Chondrocyte (in vitro differentiated cells): Measurements from ENCODE around the gene NHEJ1. TPM values are rescaled to one million over a fixed set of nuclear protein-coding genes. Genes with fewer than 3 reads are reported as not detected.
"Not testable (repeated sequence)": the region's sequence is repeated elsewhere in the genome, so short reads cannot be mapped to it uniquely, and the experiment has no call there.

Source experiments
- DNase-seq: peaks from one replicate; pipeline ENCODE4 v3.0.0; 2021; ENCODE audit warnings: mixed read lengths, low spot score
- H3K27ac Mint-ChIP-seq: one replicate; pipeline ENCODE4 v1.8.0; 2021; ENCODE audit warnings: mild to moderate bottlenecking, moderate library complexity, mixed read lengths; ENCODE audit not compliant: unreplicated experiment
- H3K27me3 Mint-ChIP-seq: 2 replicates; pipeline ENCODE4 v1.8.0; 2021; ENCODE audit warnings: low read depth, mixed read lengths
- H3K36me3 Mint-ChIP-seq: 2 replicates; pipeline ENCODE4 v1.8.0; 2021; ENCODE audit warnings: low read depth, mixed read lengths
- H3K4me1 Mint-ChIP-seq: 2 replicates; pipeline ENCODE4 v1.8.0; 2021; ENCODE audit warnings: low read depth, mild to moderate bottlenecking, mixed read lengths
- H3K4me3 Mint-ChIP-seq: one replicate; pipeline ENCODE4 v1.8.0; 2021; ENCODE audit warnings: mild to moderate bottlenecking, moderate library complexity, mixed read lengths; ENCODE audit not compliant: unreplicated experiment
- H3K9me3 Mint-ChIP-seq: 2 replicates; pipeline ENCODE4 v1.8.0; 2021; ENCODE audit warnings: low read depth, mixed read lengths
- CTCF ChIP-seq: fragments of 200-600 bp; sonication (generic); IDR thresholded peaks from 2 replicates; pipeline ENCODE4 v1.5.0; 2021; ENCODE audit warnings: antibody characterized with exemption, mild to moderate bottlenecking, moderate library complexity
- total RNA-seq: library from RNA; stranded (reverse); gene quantifications from 3 replicates; pipeline ENCODE4 v1.2.1, GENCODE V29; 2021

Gene NHEJ1
- total RNA-seq, 1 donor from 2014 or later: 13.3 TPM

DNA sequence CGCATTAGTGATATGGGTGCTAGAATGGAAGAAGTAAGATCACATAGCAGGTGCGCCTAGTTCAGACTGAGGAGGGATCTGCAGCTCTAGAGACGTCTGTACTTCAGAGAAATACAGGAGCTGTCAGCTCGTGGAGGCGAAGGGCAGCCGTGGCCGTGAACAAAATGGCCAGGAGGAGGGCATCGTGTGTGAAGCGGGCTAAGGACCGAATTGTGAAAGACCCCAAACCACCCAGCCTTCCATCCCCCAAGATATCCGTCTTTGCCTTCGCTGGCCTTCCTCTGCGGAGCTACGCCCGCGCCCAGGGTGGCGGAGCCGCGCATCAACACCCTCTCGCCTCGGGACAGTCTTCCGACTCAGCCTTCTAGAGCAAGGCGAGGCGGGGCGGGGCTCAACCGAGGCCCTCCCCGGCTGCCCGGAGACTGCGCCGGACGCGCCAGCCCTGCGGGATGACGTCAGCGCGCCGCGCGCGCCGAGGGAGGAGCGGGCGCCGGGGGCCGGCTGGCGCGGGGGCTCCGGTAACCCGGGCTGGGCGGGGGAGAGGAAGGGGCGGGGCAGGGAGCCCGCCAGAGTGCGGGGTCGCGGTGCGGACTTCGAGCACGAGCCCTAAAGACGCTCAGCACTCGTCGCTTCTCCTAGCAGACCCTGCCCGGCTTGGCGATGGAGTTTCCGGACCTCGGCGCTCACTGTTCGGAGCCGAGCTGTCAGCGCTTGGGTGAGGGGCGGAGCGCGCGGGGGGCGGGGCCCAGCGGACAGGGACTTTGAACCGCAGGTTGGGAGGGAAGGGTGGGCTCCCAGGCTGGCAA, 45.9 kb upstream of the NHEJ1 start, which contains the start of gene ZFAND2B:
TSS of gene ZFAND2B (plus strand) at position 455 of the 806 bp plus-strand sequence. CDS start at position 661, 206 bp downstream.
- H3K36me3 Mint-ChIP-seq: peaks cover 7% of the 10 kb centered on the region
- peak; percentile 40 for TF ChIP-seq CTCF
- no peaks in the 10 kb centered on the region for H3K27me3 Mint-ChIP-seq
- H3K4me3 Mint-ChIP-seq: peak within 1 kb of the TSS; percentile 81
- H3K9me3 Mint-ChIP-seq: peaks cover 2% of the 10 kb centered on the region
- H3K4me1 Mint-ChIP-seq: peaks cover 26% of the 10 kb centered on the region
- peak; percentile 97 for DNase-seq
- peak within 1 kb of the TSS; percentile 94 for H3K27ac Mint-ChIP-seq

GRCh38 chr2:219205981-219206327, 45.3 kb upstream of the NHEJ1 start:
- DNase-seq: no peak
- H3K27me3 Mint-ChIP-seq: no peaks in the 10 kb centered on the region
- no peak for TF ChIP-seq CTCF
- H3K4me1 Mint-ChIP-seq: peaks cover 26% of the 10 kb centered on the region
- peaks cover 2% of the 10 kb centered on the region for H3K9me3 Mint-ChIP-seq
- H3K36me3 Mint-ChIP-seq: peaks cover 7% of the 10 kb centered on the region
- H3K4me3 Mint-ChIP-seq: peak overlapping the region; percentile 81
- H3K27ac Mint-ChIP-seq: peak overlapping the region; percentile 94

DNA sequence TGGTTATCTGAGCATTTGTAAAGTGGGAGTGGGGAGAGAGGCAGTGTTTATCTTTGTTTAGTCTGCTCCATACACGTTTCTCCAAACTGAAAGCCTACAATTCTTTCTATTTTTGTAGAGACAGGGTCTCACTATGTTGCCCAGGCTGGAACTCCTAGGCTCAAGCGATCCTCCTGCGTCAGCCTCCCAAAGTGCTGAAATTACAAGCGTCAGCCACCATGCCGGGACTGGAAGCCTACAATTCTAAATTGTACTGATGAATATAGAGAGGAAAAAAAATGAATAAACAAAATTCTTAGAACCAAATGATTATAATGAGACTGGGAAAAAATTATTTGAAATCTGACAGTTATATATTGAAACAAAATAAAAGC, 44.5 kb upstream of the NHEJ1 start:
- H3K4me3 Mint-ChIP-seq: no peak overlapping the region
- no peak for DNase-seq
- no peak for TF ChIP-seq CTCF
- H3K27ac Mint-ChIP-seq: no peak overlapping the region
- H3K4me1 Mint-ChIP-seq: peaks cover 26% of the 10 kb centered on the region
- peaks cover 5% of the 10 kb centered on the region for H3K36me3 Mint-ChIP-seq
- H3K9me3 Mint-ChIP-seq: peaks cover 2% of the 10 kb centered on the region
- no peaks in the 10 kb centered on the region for H3K27me3 Mint-ChIP-seq

- Mint-ChIP-seq H3K4me3 (no peak overlapping the region), H3K27ac (no peak overlapping the region), H3K36me3 (peaks cover 3% of the 10 kb centered on the region), H3K9me3 (peaks cover 2% of the 10 kb centered on the region), H3K4me1 (peaks cover 26% of the 10 kb centered on the region), H3K27me3 (no peaks in the 10 kb centered on the region)
- no peak for TF ChIP-seq CTCF
- DNase-seq: no peak
Observed at GRCh38 chr2:219204425-219205164, 44.0 kb upstream of the NHEJ1 start.

DNA sequence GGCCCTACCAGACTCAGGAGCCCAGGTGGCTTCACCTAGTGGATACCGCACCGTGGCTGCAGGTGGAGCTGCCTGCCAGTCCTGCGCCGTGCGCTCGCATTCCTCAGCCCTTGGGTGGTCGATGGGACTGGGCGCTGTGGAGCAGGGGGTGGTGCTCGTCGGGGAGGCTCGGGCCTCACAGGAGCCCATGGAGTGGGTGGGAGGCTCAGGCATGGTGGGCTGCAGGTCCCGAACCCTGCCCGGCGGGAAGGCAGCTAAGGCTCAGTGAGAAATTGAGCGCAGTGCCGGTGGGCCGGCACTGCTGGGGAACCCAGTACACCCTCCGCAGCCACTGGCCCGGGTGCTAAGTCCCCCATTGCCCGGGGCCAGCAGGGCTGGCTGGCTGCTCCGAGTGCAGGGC, 40.7 kb upstream of the NHEJ1 start:
- H3K27me3 Mint-ChIP-seq, H3K9me3 Mint-ChIP-seq, H3K4me1 Mint-ChIP-seq: not testable (repeated sequence)

GRCh38 chr2:219200502-219201326, 40.1 kb upstream of the NHEJ1 start:
- not testable (repeated sequence) for H3K27me3 Mint-ChIP-seq, DNase-seq, H3K9me3 Mint-ChIP-seq, H3K4me1 Mint-ChIP-seq, H3K4me3 Mint-ChIP-seq, H3K36me3 Mint-ChIP-seq, H3K27ac Mint-ChIP-seq

More for the DNA sequence above, 40.7 kb upstream of the NHEJ1 start:
- not testable (repeated sequence) for H3K27ac Mint-ChIP-seq, H3K36me3 Mint-ChIP-seq, DNase-seq, H3K4me3 Mint-ChIP-seq
